Muscle of back (tissue), 11 donors: ENCODE results near the gene TANGO6. TPM values are rescaled to one million over a fixed set of nuclear protein-coding genes. Genes with fewer than 3 reads are reported as not detected.
A peak's percentile ranks its signal among the peaks of the same experiment; 100 is the strongest.

Experiments used
- DNase-seq, 3 donors: peaks; one replicate each; pipeline versions ENCODE4 v3.0.0 to v3.0.0-alpha.2; 2013
- polyA plus RNA-seq, 10 donors: library from polyadenylated mRNA; unstranded; fragments of 120-200 nt; gene quantifications; one replicate each; pipeline ENCODE4 v1.2.1, GENCODE V29; 2013; ENCODE audit not compliant: insufficient read length in 10 of 10

TANGO6 gene
- polyA plus RNA-seq, 10 donors, result 4.7 to 7.9 (median 6.3) TPM

DNA sequence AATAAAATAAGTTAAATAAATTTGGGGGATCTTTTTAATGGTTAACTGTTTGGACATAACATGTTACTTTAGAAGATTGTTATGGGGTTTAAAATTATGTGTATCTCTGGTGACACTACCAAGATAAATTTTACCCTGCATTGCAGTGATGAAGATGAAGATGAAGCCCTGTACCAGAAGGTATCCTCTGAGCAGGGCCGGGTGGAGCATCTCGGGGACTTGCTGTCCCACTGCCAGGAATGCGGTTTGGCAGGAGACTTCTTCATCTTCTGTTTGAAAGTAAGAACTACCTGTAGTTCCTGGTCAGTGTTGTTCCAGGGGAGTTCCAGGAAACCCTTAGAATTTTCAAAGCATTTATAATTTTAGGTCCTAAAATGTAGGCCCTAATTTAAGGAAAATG is 64.0 kb downstream of the TANGO6 start:
- no peak for DNase-seq

DNA sequence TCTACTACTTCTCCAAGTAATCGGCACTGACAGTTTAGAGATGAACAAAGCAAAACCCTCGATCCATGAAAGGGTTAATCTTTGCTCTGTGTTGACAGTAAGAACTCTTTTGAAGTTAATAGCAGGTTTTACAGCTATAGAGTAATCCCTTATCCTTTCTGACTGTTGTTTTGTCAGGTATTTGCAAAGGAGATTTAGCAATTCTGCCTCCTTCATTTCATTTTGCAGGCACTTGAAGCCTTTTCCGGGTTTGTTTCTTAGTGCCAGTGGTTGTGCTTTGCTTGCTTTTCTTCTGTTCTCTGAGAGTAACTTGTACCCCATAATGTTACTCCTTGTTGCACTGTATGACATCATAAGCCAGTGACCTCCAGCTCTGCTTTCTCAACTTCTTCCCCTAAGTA is 64.5 kb downstream of the TANGO6 start:
- no peak for DNase-seq

DNA sequence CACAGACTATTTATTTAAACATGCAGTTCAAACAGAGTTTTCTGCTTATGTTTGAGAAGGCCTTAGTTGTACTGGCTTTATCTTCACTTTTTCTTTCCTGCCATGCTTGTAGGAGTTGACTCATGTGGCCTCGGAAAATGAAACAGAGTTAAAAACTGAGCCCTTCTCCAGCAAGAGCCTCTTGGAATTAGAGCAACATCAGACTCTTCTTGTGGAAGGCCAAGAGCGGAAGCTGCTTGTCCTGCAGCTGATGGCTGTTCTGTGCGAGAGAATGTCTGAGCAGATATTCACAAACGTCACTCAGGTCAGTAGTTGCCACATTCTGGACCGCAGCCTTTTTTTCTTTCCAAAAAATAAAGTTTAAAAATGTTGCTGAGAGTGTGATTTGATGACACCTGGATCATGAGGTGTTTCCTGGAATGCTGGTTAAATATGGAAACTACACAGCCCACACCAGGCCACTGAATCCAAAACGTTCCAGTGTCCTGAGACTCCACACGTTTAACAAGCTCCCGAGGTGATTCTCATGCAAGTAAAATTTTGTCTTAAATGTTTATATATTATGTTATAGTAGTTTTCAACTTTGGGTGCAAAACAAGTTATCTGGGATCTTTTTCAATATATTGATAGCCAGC is 65.9 kb downstream of the TANGO6 start:
- DNase-seq, result no peak

DNA sequence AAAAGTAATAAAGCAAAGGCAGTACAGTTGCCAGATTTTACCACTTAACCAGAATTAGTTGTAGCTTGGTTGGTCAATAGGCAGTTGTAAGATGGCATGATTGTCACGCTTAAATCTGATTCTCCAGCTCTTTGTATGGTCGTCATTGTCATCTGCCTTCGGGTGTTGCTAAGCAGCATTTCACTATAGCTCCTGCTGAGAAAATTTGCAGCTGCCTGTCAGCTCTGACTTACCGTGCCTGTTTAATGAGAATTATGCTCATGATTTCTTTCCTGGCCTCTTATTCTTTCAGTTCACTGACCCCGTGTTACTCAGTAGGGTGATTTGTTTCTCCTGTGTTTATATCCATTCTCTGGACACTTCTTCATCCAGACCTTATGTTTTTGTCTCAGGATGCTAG is 66.7 kb downstream of the TANGO6 start:
- DNase-seq, result no peak

DNA sequence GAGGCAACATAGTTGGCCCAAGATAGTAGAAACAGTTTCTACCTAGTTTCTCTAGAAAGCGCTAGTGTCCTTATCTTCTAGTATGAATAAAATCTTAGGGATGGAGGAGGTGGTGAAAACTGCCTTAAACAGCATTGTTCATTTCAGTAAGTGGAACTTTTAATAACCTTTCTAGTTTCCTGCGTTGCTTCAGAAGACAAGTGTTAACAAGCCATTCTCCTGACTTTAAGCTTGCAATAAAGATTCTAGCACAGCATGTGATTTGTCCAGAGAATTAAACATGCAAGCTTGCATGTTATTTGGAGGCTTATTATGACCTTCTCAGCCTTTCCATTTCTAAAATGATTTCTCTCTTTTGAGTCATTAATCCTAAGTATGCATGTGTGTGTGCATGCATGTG is 72.3 kb downstream of the TANGO6 start:
- DNase-seq, result no peak

DNA sequence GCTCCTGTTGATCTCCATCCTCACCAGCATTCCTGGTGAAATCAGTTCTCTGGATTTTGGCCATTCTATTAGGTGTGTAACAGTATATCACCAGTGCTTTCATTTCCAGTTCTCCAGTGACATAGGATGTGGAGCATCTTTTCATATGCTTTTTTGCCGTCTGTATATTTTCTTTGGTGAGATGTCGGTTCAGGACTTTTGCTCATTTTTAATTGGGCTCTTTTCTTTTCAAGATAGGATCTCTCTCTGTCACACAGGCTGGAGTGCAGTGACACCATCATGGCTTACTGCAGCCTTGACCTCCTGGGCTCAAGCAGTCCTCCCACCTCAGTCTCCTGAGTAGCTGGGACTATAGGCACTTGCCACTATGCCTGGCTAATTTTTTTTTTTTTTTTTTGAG is 74.2 kb downstream of the TANGO6 start:
- no peak for DNase-seq

- DNase-seq, result no peak
Measured at GRCh38 chr16:68920349-68920748, 77.0 kb downstream of the TANGO6 start.

DNA sequence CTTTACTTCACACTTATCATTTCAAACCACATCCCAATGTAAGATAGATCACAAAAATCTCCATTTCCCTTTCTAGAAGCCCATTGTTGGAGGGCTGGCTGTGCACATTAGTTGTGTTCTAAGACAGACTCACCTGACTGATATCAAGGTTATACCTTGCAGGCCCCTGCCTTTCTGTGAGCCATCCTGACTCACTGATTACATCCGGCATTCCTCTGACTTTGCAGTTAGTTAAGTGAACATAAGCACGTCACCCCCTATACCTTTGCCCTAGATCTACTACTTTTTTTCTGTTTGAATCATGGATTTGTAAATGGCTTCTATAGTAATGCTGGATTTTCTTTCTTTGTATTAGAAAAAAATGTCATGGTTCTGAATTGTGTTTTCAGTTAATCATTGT is 78.3 kb downstream of the TANGO6 start:
- DNase-seq, result no peak

GRCh38 chr16:68923116-68923515 is 79.8 kb downstream of the TANGO6 start:
- no peak for DNase-seq

DNA sequence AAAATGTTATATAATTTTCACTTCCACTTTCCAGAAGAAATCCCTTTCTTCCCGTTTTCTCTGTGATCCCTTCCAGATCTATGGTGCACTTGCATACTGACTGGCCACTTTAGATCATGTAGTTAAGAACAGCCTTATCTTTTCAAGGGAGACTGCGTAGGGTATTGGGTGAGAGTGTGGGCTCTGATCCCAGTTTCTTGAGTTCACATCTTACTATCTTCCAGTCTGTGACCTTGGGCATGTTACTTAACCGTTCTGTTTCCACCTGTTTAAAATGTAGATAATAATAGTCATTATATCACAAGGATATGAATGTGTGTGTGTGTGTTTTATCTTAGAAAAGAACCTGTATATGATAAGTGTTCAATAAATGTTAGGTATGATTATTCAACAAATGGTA is 83.7 kb downstream of the TANGO6 start:
- DNase-seq, result no peak

GRCh38 chr16:68931196-68931595 is 87.9 kb downstream of the TANGO6 start:
- no peak for DNase-seq

- DNase-seq, result no peak
Measured at GRCh38 chr16:68934402-68934801, 91.1 kb downstream of the TANGO6 start.

GRCh38 chr16:68935008-68935407 is 91.7 kb downstream of the TANGO6 start:
- no peak for DNase-seq

DNA sequence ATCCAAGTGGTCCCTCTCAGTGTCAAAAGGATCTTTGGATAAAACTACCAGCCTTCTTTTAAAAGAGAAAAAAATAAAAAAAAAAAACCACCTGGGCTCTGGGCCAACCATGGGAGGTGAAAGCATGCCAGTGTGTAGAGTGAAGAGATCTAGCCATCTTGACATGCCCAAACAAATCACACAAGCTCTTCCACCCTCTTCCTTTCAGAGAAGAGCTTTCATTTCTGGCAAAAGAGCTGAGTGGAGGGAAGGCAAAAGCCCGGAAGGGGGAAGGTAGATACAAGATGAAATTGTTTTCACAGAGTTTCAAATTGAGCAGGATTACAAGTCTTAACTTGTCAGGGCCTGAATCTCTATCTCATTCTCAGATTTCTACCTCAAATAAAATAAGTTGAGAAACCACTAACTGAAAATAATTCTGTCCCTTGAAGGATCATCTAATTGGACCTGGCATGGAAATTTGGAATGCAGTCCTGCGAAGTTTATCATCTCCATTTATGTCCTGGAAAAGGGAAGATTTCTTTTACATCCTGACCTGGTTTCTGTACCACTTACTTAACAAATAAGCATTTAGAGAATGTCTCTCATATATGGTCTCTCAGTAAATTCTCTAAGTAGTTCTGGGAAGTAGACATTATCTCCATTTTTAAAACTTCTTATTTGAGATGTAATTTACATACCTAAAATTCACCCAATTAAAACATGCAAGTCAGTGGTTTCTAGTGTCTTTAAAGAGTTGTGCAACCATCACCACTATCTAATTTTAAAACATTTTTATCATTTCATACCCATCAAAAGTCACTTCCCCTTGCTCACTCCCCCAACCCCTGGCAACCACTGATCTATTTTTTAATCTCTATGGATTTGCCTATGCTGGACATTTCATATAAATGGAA is 93.7 kb downstream of the TANGO6 start:
- DNase-seq, result peak in 1 of 3 donors; percentile 33

DNA sequence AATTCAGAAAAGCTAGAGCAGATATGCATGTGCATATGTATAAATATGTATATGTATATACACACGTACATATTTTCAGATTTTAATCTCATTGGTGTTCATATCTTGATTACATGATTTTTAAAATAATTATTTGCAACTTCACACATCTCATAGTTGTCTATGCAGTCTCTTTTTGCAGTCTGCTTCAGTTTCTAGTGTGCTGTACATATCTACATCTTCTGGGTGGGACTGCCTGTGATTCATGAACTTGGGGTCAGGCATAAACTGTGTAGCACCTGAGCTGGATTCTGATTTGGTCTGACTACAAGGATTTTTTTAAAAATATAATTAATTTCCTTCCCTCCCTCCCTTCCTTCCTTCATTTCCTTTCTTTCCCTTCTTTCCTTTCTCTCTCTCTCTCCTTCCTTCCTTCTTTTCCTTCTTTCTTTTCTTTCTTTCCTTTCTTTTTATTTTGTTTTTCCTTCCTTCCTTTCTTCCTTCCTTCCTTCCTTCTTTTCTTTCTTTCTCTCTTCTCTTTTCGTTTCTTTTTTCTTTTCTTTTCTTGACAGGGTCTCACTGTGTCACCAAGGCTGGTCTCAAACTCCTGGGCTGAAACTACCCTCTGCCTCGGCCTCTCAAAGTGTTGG is 96.5 kb downstream of the TANGO6 start:
- DNase-seq, result no peak

GRCh38 chr16:68940816-68941215 is 97.5 kb downstream of the TANGO6 start:
- no peak for DNase-seq

DNA sequence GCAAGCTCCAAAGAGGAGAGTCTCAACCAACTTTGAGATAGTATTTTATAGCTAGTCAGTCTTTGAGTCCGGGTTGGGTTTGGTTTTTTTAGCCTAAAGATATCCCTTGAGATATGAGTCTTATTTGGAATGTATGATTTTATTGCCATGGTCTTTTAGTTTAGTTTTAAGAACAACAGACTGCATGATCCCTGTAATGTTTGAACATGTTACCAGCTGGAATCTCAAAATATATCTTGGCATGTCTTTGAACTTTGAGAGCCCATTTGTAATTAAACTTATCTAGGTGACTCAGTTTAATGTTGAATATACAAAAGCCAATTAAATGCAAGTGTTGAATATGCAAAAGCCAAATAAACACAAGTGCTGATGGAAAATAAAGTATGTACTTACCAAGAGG is 100.6 kb downstream of the TANGO6 start:
- no peak for DNase-seq

DNA sequence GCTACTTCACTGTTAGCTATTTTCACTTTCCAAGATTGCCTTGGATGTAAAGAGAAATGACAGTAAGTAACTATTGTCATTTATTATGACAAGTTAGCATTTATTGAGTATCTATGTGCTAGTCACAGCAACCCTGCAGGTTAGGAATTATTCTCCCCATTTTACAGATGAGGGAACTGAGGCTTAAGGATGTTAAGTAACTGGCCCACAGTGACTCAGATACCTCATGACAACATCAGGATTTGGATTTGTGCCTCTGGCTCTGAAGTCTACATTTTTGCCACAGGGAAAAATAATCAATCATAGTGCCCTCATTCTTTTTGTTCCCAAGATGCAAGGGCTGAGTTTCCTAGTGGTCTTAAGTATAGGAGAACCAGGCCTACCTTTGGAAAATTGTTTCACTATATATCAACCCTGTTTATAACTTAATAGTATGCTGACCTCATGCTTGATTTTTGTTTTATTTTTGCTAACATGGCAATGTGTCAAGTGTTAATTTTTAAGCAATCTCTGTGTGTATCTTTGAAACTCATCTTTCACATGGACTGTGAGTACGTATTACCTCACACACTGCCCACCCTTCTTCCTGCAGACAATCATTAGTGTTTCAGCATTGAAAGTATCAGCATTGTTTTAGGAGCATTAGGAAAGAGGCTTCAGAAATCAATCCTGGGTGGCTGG is 105.0 kb downstream of the TANGO6 start:
- DNase-seq, result no peak

DNA sequence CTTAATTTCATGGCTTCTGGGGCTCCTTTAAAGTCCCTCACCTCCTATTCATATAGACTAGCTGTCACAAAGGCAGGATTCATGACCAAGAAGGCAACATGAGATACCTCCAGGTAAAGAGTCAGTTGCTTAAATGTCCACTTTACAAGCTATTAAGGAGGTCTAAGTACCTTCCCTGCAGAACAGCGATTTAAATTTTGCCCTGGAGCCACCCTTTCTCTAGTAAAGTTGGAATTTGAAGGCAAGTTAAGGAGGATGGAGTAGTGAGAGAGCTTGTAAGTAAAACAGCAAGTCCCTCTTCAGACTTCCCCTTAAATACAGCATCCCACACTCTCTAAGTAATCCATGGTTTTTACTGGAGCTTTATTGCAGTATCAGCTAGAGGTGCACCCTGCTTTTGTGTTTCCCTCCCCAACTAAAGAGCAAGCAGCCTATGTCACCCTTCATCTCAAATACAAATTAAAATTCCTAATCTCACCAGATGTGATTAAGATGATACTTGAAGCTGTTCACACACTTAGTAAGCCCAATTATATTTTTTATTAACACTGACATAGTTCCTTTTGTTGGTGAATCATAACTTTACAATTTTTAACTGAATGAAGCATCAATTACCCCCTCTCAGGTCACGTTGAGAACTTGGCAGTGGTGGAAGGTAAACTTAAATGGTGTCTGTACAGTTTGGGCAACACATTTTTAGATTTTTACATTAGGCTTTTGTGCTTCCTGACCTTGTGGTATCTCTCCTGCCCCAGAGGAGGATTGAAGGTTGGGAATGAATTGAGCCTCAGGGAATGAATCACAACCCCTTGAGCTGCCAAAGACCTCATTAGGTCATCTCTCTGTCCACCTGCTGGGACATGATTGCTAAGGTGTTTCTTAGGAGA is 108.9 kb downstream of the TANGO6 start:
- DNase-seq, result no peak

GRCh38 chr16:68954911-68955635 is 111.7 kb downstream of the TANGO6 start:
- no peak for DNase-seq

- no peak for DNase-seq
Measured at GRCh38 chr16:68960910-68961309, 117.6 kb downstream of the TANGO6 start.
